ENCODE data around the gene DRD2.

The DRD2 gene

GRCh38 chr11:113385749-113386148, 89.4 kb downstream of the DRD2 start:
- ChIA-PET POLR2A (interaction anchor here (1.3 kb wide), 1 partner anchor 71 kb away, joined by 3 read pairs; the partner anchor contains the start of gene TTC12), CTCF (interaction anchor here (0.6 to 1.2 kb wide), 4 partner anchors 71 to 1106 kb away, joined by 3 to 7 read pairs (median 4); partner anchors contain the start of gene TTC12)
- no peaks in the 10 kb centered on the region for H3K4me1 ChIP-seq (ENCODE audit: control insufficient read depth, insufficient read depth, low read length)
- H3K4me3 ChIP-seq (ENCODE audit: low read depth, low read length), result no peak overlapping the region
- no peak for TF ChIP-seq ZNF146 (tag by site-specific recombination; IDR thresholded peaks at IDR 0.05)
- TF ChIP-seq GLIS1 (tag by site-specific recombination; IDR thresholded peaks at IDR 0.05), result no peak
- no peak for TF ChIP-seq BCL11B (tag by site-specific recombination; IDR thresholded peaks at IDR 0.05; ENCODE audit: low read depth)
- TF ChIP-seq ZFP37 (tag by site-specific recombination; IDR thresholded peaks at IDR 0.05), result no peak
- TF ChIP-seq, protein P1, sequence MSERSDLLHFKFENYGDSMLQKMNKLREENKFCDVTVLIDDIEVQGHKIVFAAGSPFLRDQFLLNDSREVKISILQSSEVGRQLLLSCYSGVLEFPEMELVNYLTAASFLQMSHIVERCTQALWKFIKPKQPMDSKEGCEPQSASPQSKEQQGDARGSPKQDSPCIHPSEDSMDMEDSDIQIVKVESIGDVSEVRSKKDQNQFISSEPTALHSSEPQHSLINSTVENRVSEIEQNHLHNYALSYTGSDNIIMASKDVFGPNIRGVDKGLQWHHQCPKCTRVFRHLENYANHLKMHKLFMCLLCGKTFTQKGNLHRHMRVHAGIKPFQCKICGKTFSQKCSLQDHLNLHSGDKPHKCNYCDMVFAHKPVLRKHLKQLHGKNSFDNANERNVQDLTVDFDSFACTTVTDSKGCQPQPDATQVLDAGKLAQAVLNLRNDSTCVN (tag by site-specific recombination; optimal IDR thresholded peaks at IDR 0.05), result no peak
- no peak for TF ChIP-seq ZNF19 (tag by site-specific recombination; IDR thresholded peaks at IDR 0.05; ENCODE audit: low read depth)
- TF ChIP-seq, protein P2, sequence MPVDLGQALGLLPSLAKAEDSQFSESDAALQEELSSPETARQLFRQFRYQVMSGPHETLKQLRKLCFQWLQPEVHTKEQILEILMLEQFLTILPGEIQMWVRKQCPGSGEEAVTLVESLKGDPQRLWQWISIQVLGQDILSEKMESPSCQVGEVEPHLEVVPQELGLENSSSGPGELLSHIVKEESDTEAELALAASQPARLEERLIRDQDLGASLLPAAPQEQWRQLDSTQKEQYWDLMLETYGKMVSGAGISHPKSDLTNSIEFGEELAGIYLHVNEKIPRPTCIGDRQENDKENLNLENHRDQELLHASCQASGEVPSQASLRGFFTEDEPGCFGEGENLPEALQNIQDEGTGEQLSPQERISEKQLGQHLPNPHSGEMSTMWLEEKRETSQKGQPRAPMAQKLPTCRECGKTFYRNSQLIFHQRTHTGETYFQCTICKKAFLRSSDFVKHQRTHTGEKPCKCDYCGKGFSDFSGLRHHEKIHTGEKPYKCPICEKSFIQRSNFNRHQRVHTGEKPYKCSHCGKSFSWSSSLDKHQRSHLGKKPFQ (tag by site-specific recombination; IDR thresholded peaks at IDR 0.05), result no peak
- TF ChIP-seq ZNF394 (tag by site-specific recombination; IDR thresholded peaks at IDR 0.05; ENCODE audit: borderline replicate concordance), result no peak
- no peak for TF ChIP-seq ZNF2 (tag by site-specific recombination; IDR thresholded peaks at IDR 0.05)
- no peak for TF ChIP-seq ZNF37A (tag by site-specific recombination; IDR thresholded peaks at IDR 0.05)
- no peak for TF ChIP-seq WT1 (tag by site-specific recombination; IDR thresholded peaks at IDR 0.05)
- TF ChIP-seq ZNF571 (tag by site-specific recombination; IDR thresholded peaks at IDR 0.05), result no peak
- no peak for TF ChIP-seq SCRT1 (tag by site-specific recombination; IDR thresholded peaks at IDR 0.05; ENCODE audit: borderline replicate concordance)
- H3K27ac ChIP-seq (ENCODE audit: extremely low read depth, low read depth, low read length), result no peak overlapping the region
- H3K36me3 ChIP-seq (ENCODE audit: control insufficient read depth in 2 of 2, insufficient read depth in 1 of 2, low read length in 2 of 2), result no peaks in the 10 kb centered on the region
- H3K9me3 ChIP-seq (ENCODE audit: control insufficient read depth, insufficient read depth, low read depth, low read length), result no peaks in the 10 kb centered on the region

DNA sequence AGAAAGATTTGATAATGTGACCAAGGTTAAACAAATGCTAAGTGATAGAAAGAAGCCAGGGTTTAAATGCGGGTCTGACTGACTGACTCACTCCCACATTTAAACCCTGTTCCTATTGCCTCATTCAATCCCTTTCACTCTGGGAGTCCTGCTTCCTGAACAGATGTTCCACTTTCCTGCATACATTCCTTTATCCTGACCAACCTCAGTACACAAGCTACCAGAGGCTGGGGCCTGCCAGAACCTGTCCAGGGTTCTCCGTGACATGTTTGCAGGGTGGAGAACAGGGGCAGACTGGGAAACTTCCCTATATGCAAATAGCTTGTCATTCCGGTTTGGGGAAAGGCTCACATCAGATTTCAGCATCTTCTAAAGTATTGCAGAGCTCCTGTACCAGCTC, 90.6 kb downstream of the DRD2 start:
- Histone ChIP-seq H3K4me3 (ENCODE audit: low read depth, low read length) (no peak overlapping the region), H3K27ac (ENCODE audit: extremely low read depth, low read depth, low read length) (no peak overlapping the region), H3K36me3 (ENCODE audit: control insufficient read depth in 2 of 2, insufficient read depth in 1 of 2, low read length in 2 of 2) (no peaks in the 10 kb centered on the region), H3K9me3 (ENCODE audit: control insufficient read depth, insufficient read depth, low read depth, low read length) (no peaks in the 10 kb centered on the region), H3K4me1 (ENCODE audit: control insufficient read depth, insufficient read depth, low read length) (no peaks in the 10 kb centered on the region)
- ChIA-PET CTCF (interaction anchor here (0.6 kb wide), 1 partner anchor 89 kb away, joined by 3 read pairs; no protein-coding TSS in a partner anchor), POLR2A (interaction anchor here (0.6 kb wide), 1 partner anchor 348 kb away, joined by 5 read pairs; no protein-coding TSS in a partner anchor)
- TF ChIP-seq PRDM6 (tag by site-specific recombination; IDR thresholded peaks at IDR 0.05) (no peak), ZNF610 (tag by site-specific recombination; IDR thresholded peaks at IDR 0.05; ENCODE audit: borderline replicate concordance) (no peak), OSR2 (tag by site-specific recombination; IDR thresholded peaks at IDR 0.05) (peak; percentile 41), ZNF292 (tag by site-specific recombination; IDR thresholded peaks at IDR 0.05; ENCODE audit: borderline replicate concordance, low read depth) (no peak), EGR2 (tag by site-specific recombination; IDR thresholded peaks at IDR 0.05; ENCODE audit: low read depth) (no peak), ZNF624 (tag by site-specific recombination; IDR thresholded peaks at IDR 0.05) (no peak), PRDM1 (tag by site-specific recombination; IDR thresholded peaks at IDR 0.05) (peak; percentile 78), ZNF530 (tag by site-specific recombination; IDR thresholded peaks at IDR 0.05; ENCODE audit: low read depth) (no peak), ZNF600 (tag by site-specific recombination; IDR thresholded peaks at IDR 0.05) (peak; percentile 63; the same call in 1 of the 2 replicates), ZNF335 (tag by site-specific recombination; conservative IDR thresholded peaks at IDR 0.05) (no peak), ZNF132 (tag by site-specific recombination; IDR thresholded peaks at IDR 0.05; ENCODE audit: borderline replicate concordance) (no peak), ZSCAN23 (tag by site-specific recombination; IDR thresholded peaks at IDR 0.05) (no peak)
- TF ChIP-seq, protein P3, sequence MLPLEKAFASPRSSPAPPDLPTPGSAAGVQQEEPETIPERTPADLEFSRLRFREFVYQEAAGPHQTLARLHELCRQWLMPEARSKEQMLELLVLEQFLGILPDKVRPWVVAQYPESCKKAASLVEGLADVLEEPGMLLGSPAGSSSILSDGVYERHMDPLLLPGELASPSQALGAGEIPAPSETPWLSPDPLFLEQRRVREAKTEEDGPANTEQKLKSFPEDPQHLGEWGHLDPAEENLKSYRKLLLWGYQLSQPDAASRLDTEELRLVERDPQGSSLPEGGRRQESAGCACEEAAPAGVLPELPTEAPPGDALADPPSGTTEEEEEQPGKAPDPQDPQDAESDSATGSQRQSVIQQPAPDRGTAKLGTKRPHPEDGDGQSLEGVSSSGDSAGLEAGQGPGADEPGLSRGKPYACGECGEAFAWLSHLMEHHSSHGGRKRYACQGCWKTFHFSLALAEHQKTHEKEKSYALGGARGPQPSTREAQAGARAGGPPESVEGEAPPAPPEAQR (tag by site-specific recombination; IDR thresholded peaks at IDR 0.05), result no peak

Data from HEK293 (cell line).